GM03348 (cell line): ENCODE measurements around the gene EFCAB8.
A peak's percentile ranks its signal among the peaks of the same experiment; 100 is the strongest.

Experiments used
- DNase-seq: peaks from one replicate; pipeline ENCODE4 v3.0.0; 2012; ENCODE audit warnings: low spot score

The EFCAB8 gene, protein sequence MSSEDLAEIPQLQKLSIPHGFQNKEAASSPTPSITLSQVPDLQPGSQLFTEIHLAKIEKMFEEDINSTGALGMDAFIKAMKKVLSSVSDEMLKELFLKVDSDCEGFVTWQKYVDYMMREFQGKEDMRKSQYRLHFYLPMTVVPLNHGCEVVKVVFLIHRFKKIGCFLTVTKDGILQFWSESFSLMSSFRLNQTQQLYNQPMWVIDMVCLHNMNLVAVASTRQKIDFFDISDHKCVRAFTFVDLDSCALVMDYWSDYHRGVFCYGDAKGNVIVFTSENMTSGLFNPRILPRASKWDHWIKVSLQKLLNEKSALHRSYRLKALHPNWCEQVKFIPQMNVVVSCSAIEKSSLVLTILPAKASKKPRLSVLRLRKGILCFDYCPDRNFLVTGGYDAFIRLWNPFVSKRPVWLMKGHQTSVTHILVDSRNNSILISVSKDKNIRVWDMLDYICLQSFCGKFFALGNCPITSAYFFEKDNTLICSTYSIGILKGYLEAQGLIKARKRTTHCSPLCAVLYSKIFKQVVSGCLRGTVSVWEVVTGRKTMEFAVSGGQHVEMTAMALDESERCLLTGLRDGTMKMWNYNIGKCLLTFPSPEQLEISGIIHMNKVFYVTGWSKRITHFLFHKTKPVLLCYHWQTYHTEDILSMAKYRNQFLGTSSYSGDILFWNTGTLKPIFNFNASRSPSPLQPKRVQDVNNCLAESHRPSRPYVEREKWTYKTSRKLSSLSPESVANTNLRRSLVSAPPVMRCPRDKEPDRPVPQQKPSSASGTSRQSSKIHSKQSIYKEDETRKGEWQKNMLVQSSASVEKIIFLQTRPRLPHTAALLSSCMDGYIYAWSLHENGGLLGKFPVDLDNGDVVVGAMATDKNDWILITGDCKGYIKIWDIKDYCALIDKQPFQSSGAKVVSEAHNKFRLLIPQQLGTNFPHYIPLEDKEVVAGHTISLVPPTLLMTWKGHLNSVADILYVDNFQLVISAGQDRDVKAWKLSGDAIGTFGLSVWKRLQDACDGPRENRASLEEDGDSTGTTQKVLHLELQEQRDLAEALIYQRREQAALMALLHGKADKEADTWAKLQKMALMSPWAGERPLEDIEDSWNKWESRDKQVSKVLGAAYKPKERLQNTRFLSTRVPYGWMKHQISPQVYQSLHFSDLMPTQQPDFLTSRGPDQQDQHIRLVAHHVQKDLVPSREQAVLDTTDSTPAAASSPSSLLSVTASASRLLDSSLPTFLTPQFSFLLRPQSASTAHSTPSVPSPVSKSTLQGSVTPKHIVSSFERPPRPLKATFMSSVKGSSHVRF

DNA sequence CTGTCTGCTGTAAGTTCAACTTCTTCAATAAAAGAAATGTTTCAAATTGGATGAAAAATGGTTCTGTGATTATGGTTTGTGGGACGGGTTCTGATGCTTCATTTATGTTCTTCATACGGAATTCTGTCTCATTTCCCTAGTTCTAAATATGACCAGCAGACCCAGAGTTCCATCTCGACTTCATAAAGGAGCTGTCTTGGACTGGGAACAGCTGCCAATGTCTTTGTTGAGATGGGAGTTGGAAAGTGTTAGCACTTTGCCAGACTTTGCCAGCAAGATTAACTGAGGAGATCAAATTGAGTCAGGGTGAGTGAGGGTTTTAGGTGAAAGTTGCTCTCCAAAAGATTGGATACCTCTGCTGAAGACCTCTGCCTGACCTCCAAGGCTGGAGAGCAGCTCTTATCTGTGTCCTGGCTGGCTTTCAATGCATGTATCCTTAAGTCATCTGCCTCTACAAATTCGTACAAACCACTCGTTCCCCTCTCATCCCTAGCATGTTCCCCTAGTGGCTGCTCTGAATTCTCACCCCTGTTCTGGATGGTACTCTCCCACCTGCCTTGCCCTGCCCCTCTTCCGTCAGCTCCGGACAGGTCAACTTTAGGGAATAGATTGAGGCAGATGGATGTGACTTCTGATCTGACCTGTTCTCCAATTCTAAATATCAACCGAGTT is at the start of gene EFCAB8:
Gene EFCAB8 (plus strand): TSS at position 223 of the 672 bp plus-strand sequence. CDS start 4,870 bp downstream, outside the sequence.
- DNase-seq, result no peak

DNA sequence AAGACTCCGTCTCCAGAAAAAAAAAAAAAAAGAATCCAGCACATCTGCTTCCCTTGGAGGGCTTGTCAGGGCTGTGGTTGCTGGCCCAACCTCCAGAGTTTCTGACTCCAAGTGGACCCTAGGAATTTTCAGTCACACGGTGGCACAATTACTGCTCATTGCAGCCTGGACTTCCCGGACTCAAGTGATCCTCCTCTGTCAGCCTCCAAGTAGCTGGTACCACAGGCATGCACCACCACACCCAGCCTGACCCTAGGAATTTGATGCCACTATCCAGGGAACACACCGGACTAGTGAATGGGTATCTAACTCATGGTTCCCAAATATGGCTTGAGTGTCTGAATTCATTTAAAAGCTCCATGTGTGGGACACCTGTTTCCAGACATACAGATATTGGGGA is 48.8 kb upstream of the EFCAB8 start:
- DNase-seq, result no peak

DNA sequence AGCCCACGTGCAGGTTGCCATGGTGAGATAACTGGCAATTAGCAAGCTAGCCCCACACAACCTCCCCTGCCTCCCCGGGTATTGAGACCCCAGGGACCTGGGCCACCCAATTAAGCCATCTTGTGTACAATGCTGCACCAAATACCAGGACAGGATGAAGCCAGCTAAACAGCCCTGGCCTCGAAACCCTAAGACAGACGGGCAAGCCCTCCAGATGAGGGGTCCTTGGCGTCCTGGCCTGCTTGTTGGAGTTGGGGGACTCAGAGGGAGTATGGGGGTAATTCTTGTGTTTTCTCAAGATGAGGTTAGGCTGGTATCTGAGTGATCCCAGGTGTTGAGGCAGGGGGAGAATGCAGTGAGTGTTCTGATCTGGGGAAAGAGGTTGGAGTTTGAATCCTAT is 47.8 kb upstream of the EFCAB8 start:
- DNase-seq, result no peak

DNA sequence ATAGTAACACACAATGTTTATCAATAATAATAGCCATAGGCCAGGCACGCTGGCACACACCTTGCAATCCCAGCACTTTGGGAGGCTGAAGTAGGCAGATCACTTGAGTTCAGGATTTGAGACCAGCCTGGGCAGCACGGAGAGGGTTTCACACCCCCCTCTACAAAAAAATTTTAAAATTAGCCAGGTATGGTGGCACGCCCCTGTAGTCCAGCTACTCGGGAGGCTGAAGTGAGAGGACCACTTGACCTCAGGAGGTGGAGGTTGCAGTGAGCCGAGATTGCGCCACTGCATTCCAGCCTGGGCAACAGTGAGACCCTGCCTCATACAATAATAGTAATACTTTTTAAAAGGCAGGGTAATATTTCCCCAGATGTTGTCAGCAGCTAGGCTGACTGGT is 46.8 kb upstream of the EFCAB8 start:
- no peak for DNase-seq

DNA sequence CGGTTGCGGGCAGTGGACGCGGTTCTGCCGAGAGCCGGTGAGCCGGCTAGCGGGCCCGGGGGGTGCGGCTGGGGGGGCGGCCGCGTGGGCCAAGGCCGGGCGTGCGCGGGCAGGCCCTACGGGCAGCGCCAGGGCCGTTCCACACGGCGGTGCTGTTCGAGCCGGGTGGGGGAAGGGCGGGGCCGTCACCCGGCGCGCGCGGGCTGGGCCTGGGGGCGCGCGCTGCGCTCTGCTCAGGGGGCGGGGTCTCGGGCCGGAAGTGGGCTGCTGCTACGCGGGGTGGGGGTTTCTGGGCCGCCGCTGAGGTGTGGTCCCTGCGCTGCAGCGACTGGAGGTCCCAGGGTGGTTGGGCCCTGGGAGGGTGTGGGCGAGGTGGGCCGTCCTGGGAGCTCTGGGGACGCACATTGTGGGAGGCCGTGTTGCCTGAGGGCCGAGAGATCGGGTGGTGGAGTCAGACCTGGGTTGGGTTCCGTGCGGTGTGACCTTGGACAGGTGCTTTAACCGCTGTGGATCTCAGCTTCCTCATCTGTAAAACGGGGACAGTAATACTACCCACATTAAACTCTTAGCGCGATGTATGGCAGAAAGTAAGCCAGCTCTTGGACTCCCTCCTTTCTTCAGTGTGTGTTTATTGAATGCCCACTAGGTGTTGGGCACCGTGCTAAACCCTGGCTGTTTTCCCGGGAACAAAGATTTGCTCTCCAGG is 38.6 kb upstream of the EFCAB8 start:
- peak; percentile 83 for DNase-seq

DNA sequence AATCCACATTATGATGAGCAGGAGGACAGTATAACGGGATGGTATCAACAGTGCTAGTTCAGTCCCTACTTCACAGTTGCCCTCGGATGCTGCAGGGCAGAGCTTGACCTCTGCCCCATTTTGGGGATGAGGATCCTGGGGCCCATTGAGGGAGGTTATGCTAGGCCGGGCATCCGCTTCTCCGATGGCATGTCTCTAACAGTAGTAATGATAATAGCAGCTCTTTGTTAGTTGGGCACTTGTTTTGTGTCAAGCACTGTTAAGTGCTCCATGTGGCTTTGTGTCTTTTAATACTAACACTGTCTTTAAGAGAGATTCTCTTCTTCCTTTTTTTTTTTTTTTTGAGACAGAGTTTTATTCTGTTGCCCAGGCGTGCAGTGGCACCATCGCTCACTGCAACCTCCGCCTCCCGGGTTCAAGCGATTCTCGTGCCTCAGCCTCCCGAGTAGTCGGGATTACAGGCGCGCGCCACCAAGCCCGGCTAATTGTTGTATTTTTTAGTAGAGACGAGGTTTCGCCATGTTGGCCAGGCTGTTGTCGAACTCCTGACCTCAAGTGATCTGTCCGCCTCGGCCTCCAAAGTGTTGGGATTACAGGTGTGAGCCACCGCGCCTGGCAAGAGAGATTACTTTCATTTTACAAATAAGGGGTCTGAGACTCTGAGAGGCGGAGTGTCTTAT is 37.9 kb upstream of the EFCAB8 start:
- peak; percentile 24 for DNase-seq

DNA sequence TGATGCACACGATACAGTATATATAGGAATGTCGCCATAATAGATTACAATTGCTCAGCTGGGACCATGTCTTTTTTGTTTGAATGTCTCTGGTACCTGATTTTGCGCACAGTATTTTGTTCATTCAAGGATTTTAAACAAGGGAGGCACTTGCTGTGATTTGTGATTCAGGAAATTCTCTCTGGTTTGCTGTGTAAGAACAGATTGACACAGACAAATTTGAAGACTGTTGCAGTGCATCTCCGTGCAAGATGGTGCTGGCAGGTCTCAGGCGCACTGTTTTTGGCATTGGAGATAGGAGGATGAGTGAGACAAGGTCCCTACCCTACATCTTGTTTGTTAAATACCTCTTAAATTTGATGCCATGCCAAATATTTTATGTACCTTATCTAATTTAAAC is 36.5 kb upstream of the EFCAB8 start:
- no peak for DNase-seq

DNA sequence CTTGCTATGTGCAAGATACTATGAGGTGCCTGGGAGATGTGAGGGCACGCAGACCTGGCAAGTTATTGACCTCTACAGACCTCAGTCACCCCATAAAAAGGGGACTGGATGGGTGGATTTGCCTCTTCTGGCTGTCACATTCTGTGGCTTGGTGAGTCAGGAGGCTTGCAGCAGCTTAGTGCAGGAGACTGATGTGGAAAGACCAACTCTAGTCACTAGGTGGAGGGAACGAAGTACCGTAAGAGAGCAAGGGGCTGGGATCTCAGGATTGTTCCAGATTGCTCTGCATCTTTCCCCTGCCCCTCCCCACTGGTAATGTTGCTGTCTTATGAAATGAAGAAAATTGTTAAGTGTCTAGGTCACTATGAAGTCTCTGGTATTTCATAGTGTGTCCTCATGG is 35.6 kb upstream of the EFCAB8 start:
- DNase-seq, result peak; percentile 71

DNA sequence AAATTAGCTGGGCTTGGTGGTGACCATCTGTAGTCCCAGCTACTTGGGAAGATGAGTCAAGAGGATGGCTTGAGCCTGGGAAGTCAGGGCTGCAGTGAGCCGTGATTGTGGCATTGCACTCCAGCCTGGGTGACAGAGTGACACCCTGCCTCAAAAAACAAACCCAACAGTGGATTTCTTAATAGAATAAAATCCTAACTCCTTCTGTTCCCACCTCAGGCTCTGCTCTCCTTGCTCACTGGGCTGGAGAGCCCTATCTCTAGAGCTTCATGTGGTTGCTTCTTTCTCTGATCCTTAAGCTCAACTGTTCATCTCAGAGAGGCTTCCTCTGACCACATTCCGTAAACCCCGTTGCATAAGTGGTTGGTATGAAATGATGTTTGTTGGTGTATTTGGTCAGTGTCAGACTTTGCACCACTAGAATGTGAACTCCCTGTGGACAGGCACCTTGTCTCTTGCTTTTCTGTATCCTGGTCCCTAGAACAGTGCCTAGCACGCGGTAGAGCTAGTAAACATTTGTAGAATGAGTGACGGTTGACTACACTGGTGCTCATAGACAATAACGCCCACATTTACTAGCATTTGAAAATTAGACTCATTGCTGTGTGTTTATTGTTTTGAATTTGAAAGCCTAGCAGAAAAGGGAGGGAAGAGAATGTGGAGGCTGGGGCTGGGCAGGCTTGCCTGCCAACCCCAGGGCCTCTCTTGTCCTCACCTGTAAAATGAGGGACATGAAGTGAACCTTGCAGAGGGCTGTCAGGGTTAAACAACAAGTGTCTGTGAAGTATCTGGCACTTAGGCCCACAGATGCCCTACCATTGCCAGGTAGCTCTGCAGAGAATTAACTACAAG is 34.8 kb upstream of the EFCAB8 start:
- peak; percentile 17 for DNase-seq

DNA sequence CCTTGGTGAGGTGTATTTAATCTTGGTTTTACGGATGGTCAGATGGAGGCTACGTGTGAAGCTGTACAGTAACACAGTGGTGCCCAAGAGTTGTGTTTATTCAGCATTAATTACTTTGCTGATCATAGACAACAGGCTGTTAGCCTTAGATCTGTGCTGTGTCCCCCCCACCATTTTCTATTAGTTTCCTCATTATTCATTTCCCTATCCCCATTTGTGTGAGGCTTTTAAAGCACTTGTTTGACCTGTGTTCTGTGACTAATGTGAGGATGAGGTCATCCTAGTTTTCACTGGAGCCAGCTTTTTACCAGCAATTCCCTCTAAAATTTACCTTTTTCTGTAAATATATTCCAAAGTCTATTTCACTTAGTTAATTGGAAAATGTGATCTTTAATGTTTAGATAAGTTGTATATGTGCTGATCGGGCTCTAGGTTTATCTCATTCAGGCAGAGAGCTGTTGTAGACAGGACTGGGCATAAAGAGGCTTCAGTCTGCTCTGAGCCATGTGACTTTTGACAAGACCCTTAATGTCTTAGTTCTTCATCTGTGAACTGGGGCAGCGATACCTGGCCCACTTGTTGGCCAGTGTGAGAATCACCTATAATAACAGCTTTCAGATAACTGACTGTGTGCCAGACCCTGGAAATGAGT is 30.6 kb upstream of the EFCAB8 start:
- DNase-seq, result peak; percentile 28

DNA sequence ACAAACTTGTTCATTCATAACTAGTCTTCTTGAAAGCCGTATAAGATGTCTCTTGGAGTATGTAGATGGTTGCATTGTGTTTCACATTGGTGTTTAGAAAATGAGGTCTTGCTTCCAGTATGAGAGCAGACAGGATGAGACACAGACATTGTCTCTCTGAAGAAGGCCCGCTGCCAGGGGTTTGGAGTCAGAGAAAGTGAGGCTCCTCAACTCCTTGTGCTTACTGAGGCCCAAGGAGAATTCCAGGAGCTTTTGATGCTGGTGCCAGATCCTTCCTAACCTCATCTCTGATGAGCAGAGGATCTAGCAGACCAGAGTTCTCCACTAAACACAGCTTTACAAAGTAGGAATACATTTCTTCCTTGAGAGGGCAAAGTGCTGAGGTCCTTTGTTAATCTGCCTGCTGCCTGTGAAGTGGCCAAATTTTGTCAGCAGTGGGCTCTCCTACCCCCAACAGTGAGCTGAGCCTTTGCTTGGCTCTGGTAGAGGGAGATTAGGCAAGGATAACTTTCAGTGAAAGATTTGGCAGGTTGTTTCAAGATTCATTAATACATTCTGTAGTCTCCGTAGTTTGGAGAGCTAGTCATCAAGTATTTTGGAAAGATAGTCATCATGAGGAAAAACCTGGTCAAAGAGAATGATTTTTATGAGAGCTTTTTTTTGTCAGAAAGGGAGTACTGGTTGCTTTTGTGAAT is 29.3 kb upstream of the EFCAB8 start:
- DNase-seq, result peak; percentile 54

DNA sequence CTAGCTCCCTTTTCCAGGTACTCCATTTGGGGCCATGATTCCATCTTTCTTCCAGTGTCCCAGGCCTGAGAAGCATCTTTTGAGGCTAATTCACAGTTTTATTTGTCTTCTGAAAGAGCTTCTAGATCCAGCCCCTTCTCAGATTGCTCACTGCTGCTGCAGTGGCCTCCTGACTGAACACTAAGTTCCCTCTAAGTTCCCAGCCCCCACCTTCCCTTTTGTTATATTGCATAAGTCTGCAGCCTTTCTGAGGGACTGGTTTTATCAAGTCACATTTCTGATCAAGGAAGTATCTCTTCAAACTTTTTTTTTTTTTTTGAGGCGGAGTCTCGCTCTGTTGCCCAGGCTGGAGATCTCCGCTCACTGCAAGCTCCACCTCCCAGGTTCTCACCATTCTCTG is 28.3 kb upstream of the EFCAB8 start:
- peak; percentile 34 for DNase-seq

DNA sequence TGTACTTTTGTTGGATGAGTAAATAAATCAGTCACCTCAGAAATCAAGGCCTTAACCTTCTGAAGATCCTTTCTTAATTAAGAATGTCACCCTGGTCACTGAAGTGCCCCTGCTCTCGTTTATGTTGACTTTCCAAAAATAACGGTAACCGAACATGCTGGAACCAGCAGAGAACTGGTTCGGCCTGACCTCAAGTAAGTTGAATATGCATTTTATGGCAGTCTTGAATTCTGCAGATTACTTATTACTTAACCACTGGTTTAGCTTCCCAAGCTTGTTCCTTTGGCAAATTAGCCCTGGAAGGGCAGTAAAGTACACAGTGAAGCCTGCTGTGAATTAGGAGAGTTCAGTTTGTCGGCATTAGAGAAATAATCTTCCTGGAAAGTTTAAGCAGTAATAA is 26.7 kb upstream of the EFCAB8 start:
- DNase-seq, result no peak

DNA sequence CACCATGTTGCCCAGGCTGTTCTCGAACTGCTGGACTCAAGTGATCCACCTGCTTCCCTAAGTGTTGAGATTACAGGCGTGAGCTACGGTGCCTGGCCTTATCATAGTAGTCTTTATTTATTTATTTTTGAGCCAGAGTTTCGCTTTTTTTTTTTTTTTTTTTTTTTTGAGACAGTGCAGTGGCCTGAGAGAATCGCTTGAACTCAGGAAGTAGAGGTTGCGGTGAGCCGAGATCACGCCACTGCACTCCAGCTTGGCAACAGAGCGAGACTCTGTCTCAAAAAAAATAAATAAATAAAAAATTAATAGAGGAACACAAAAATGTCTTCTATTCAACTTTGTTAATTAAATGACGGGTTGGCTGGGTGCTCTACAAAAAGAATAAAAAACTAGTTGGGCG is 26.1 kb upstream of the EFCAB8 start:
- DNase-seq, result no peak

DNA sequence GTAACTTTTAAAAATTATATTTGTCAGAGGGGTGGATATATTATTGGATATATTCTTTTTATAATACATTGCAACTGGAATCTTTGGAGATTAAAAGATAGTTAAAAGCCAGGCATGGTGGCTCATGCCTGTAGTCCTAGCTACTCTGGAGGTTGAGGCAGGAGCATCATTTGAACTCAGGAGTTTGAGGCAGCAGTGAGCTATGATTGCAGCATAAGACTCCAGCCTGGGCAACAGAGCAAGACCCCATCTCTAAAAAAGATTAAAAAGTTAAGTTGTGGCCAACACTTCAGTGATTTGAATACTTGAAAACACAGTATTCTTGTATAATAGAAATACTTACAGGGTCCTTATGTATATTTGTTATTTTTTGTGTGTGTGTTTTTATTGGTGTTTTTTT is 23.8 kb upstream of the EFCAB8 start:
- no peak for DNase-seq

DNA sequence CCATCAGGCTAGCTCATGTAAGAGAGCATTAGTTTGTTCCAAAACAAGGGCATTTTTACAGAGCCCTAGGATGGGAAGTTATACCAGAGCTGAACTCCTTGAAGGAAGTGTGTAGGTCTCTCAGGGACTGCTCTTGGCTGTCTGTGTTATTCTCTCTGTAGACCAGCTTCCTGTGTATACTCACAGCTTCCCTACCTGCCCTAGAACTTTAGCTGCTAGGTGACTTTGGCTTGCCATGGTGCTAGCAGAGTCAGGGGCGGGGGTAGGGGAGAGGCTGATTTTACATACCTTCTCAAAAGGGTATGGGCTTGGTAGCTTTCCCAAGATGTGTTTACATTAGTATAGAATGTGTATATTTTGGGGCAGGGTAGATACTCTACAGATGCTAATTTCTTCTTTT is 21.6 kb upstream of the EFCAB8 start:
- DNase-seq, result no peak

DNA sequence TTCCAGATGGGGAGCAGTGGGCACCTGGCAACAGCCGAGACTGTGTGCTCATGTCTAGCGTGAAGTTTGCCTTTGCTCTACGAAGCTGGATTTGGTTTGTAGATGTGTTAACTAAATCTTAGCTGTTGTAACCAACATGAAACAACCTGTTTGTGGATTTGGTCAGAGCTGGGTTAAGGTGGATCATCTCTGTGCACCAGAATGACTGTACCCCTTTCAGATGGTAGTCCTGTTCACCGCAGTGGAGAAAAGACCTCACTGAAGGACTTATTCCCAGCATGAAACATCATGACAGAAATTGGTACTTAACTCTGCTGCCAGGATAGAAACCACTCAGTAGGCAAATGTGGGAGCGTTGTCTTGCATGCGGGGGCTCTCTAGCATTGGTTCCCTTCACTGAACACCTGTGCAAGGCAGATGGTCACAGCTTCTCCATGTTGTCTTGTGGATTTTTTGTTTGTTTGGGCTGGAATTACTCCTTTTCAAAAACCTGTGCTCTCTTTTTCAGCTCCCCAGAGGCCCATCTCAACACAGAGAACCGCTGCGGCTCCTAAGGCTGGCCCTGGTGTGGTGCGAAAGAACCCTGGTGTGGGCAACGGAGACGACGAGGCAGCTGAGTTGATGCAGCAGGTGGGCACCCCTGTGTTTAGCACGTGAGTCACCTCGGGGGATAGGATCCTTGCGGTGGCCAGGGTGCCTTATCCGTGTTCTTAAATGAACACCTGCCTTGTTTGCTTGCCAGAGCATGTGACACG is 19.3 kb upstream of the EFCAB8 start:
- DNase-seq, result no peak

DNA sequence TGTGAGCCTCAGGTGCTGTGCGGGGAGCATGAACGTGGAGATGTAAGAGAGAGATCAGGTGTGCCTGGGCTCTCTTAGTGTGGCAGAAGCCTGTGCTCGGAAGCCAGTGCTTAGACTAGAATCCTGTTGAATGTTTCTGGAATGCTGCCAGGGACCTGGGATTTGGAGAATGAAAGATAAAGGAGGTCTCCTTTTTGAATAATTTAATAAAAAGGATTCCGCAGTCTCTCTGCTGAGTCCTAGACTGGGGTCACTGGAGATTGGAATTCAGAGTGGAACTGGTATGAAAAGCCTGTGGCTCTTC is 18.8 kb upstream of the EFCAB8 start:
- no peak for DNase-seq
